Liver (tissue), 9 donors: Measurements from ENCODE around the gene BAZ2A. TPM values are rescaled to one million over a fixed set of nuclear protein-coding genes. Genes with fewer than 3 reads are reported as not detected.

Experiments
- DNase-seq: peaks from one replicate; pipeline ENCODE4 v3.0.0-alpha.2; 2017; ENCODE audit warnings: low spot score
- H3K27ac ChIP-seq, 2 donors: one replicate each; pipeline ENCODE4 v1.7.0; 2013; ENCODE audit warnings: inconsistent platforms in 2 of 2, low read length in 2 of 2, control low read depth in 1 of 2, low read depth in 1 of 2, mild to moderate bottlenecking in 1 of 2
- H3K27me3 ChIP-seq, 4 donors: one replicate each; pipeline versions ENCODE4 v1.6.1 to v1.7.0; 2013; ENCODE audit warnings: low read length in 3 of 4, inconsistent platforms in 1 of 4, mild to moderate bottlenecking in 1 of 4, moderate library complexity in 1 of 4; ENCODE audit not compliant: control insufficient read depth in 4 of 4, insufficient read depth in 4 of 4
- H3K36me3 ChIP-seq, 4 donors: one replicate each; pipeline versions ENCODE4 v1.6.1 to v1.7.0; 2013; ENCODE audit warnings: low read length in 3 of 4, mild to moderate bottlenecking in 3 of 4, low read depth in 1 of 4, moderate library complexity in 1 of 4; ENCODE audit not compliant: control insufficient read depth in 4 of 4, insufficient read depth in 3 of 4
- H3K4me1 ChIP-seq, 4 donors: one replicate each; pipeline versions ENCODE4 v1.6.1 to v1.7.0; 2013; ENCODE audit warnings: low read length in 3 of 4, mild to moderate bottlenecking in 3 of 4, moderate library complexity in 1 of 4; ENCODE audit not compliant: control insufficient read depth in 4 of 4, insufficient read depth in 4 of 4
- H3K4me3 ChIP-seq, 3 donors: one replicate each; pipeline versions ENCODE4 v1.6.1 to v1.7.0; 2013; ENCODE audit warnings: low read length in 3 of 3, control low read depth in 1 of 3, low read depth in 1 of 3, mild to moderate bottlenecking in 1 of 3
- H3K9ac ChIP-seq, 2 donors: one replicate each; pipeline ENCODE4 v1.7.0; 2013; ENCODE audit warnings: low read length in 2 of 2, mild to moderate bottlenecking in 2 of 2, moderate library complexity in 2 of 2, control low read depth in 1 of 2, low read depth in 1 of 2
- H3K9me3 ChIP-seq, 4 donors: one replicate each; pipeline versions ENCODE4 v1.6.1 to v1.7.0; 2013; ENCODE audit warnings: low read length in 3 of 4; ENCODE audit not compliant: control insufficient read depth in 4 of 4
- CTCF ChIP-seq: fragments of 150-350 bp; IDR thresholded peaks from 2 replicates; pipeline ENCODE4 v1.5.1; 2017; ENCODE audit warnings: improper control_type of control experiment, low read depth, low read length; ENCODE audit not compliant: missing input control
- EGR1 ChIP-seq, 2 donors: IDR thresholded peaks; 2 replicates each; pipeline ENCODE4 v1.6.1; 2016 to 2018; ENCODE audit warnings: antibody characterized with exemption in 2 of 2, low read depth in 2 of 2
- GABPA ChIP-seq, 2 donors: IDR thresholded peaks in 1 of 2; conservative IDR thresholded peaks in 1 of 2; 2 replicates each; pipeline ENCODE4 v1.6.1; 2016; ENCODE audit warnings: antibody characterized with exemption in 2 of 2, mild to moderate bottlenecking in 1 of 2, moderate library complexity in 1 of 2
- HNF4G ChIP-seq: IDR thresholded peaks from 2 replicates; pipeline ENCODE4 v1.6.1; 2016; ENCODE audit warnings: antibody characterized with exemption
- JUND ChIP-seq, 2 donors: IDR thresholded peaks; 2 replicates each; pipeline ENCODE4 v1.6.1; 2016; ENCODE audit warnings: antibody characterized with exemption in 2 of 2
- MAX ChIP-seq: IDR thresholded peaks from 2 replicates; pipeline ENCODE4 v1.6.1; 2016; ENCODE audit warnings: antibody characterized with exemption
- RAD21 ChIP-seq, 2 donors: IDR thresholded peaks; 2 replicates each; pipeline ENCODE4 v1.6.1; 2016; ENCODE audit warnings: antibody characterized with exemption in 2 of 2, mild to moderate bottlenecking in 2 of 2
- REST ChIP-seq: IDR thresholded peaks from 2 replicates; pipeline ENCODE4 v1.6.1; 2016; ENCODE audit warnings: antibody characterized with exemption, mild to moderate bottlenecking
- RXRA ChIP-seq, 2 donors: IDR thresholded peaks; 2 replicates each; pipeline ENCODE4 v1.6.1; 2017 to 2018; ENCODE audit warnings: antibody characterized with exemption in 2 of 2, mild to moderate bottlenecking in 1 of 2
- SP1 ChIP-seq: IDR thresholded peaks from 2 replicates; pipeline ENCODE4 v1.6.1; 2018; ENCODE audit warnings: antibody characterized with exemption, mild to moderate bottlenecking
- YY1 ChIP-seq: IDR thresholded peaks from 2 replicates; pipeline ENCODE4 v1.6.1; 2016; ENCODE audit warnings: antibody characterized with exemption, mild to moderate bottlenecking
- ZBTB33 ChIP-seq: IDR thresholded peaks from 2 replicates; pipeline ENCODE4 v1.6.1; 2016; ENCODE audit warnings: antibody characterized with exemption
- WGBS: extraction: QIAGEN DNeasy Blood & Tissue Kit; methylation state at CpG from one replicate; pipeline ENCODE4 v1.1.7; 2013; 5-methylcytosine and 5-hydroxymethylcytosine counted together
- polyA plus RNA-seq, 2 donors: library from polyadenylated mRNA; stranded (reverse) in 1 of 2; unstranded in 1 of 2; fragments of 200-250 nt in 1 of 2; fragments of >200 nt in 1 of 2; fragmentation: Nextera tagmentation in 1 of 2; extraction: Ambion mirVana in 1 of 2; gene quantifications; one replicate each; pipeline versions ENCODE4 v1.2.1 to v1.2.3, GENCODE V29; 2013 to 2015
- total RNA-seq, 2 donors: library from RNA; depleted of rRNA; stranded (reverse); fragments of >200 nt; gene quantifications; one replicate each; pipeline ENCODE4 v1.2.3, GENCODE V29; 2014
- donor health status: healthy.
- donor health status: healthy.
- donor health status: healthy.
- donor health status: healthy.
- donor health status: healthy.

The BAZ2A gene
- total and polyA plus RNA-seq, 4 donors, result 12.8 to 31.9 (median 22.0) TPM

- no peaks in the 10 kb centered on the region for H3K27me3 ChIP-seq
- no peak overlapping the region for H3K9ac ChIP-seq
- peaks cover 0 to 7% (median 0%) of the 10 kb centered on the region in 4 donors for H3K36me3 ChIP-seq
- TF ChIP-seq EGR1 (IDR thresholded peaks at IDR 0.05; ENCODE audit: low read depth in 2 of 2) (no peak), CTCF (no peak), SP1 (no peak), RXRA (IDR thresholded peaks at IDR 0.05) (no peak), GABPA (IDR thresholded peaks at IDR 0.05 in 1 of 2, conservative IDR thresholded peaks at IDR 0.05 in 1 of 2) (no peak), REST (no peak), MAX (no peak), ZBTB33 (no peak), HNF4G (no peak), JUND (IDR thresholded peaks at IDR 0.05) (no peak), RAD21 (IDR thresholded peaks at IDR 0.05) (no peak)
- no peak overlapping the region for H3K4me3 ChIP-seq
- peaks cover 5 to 39% (median 30%) of the 10 kb centered on the region in 4 donors for H3K4me1 ChIP-seq
- no peak for DNase-seq
- H3K27ac ChIP-seq, result no peak overlapping the region
- no peaks in the 10 kb centered on the region for H3K9me3 ChIP-seq
These were observed 3.4 kb downstream of the BAZ2A start for GRCh38 chr12:56626701-56627100.

- Histone ChIP-seq H3K36me3 (peaks cover 2 to 13% (median 9%) of the 10 kb centered on the region in 4 donors), H3K9me3 (no peaks in the 10 kb centered on the region), H3K9ac (no peak overlapping the region), H3K27me3 (no peaks in the 10 kb centered on the region), H3K4me1 (peaks cover 1 to 18% (median 11%) of the 10 kb centered on the region in 4 donors), H3K4me3 (no peak overlapping the region), H3K27ac (no peak overlapping the region)
- 91% methylated on average over 1 of the region's 1 CpG for whole genome bisulfite sequencing
- no peak for DNase-seq
- TF ChIP-seq RAD21 (IDR thresholded peaks at IDR 0.05) (no peak), YY1 (no peak), CTCF (no peak), RXRA (IDR thresholded peaks at IDR 0.05) (no peak), HNF4G (no peak)
These were observed 7.6 kb downstream of the BAZ2A start for GRCh38 chr12:56622535-56622934.
